ENCODE measurements around the gene OSBPL10. TPM values are rescaled to one million over a fixed set of nuclear protein-coding genes. Genes with fewer than 3 reads are reported as not detected.

Gene OSBPL10
- total RNA-seq, 1 donor, result 29.0 TPM

DNA sequence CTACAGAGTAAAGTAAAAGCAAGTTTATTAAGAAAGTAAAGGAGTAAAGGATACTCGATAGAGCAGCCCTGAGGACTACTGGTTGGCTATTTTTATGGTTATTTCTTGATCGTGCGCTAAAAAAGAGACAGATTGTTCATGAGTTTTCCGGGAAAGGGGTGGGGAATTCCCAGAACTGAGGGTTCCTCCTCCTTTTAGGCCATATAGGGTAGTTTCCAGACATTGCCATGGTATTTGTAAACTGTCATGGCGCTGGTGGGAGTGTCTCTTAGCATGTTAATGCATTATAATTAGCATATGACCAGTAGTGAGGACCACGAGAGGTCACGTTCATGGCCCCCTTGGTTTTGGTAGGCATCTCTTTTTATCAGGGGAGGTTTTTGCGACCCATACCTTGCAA is 213.1 kb downstream of the OSBPL10 start:
- Histone ChIP-seq H3K36me3 (ENCODE audit: insufficient read depth, low read length) (no peaks in the 10 kb centered on the region), H3K4me1 (ENCODE audit: insufficient read depth, low read length) (peaks cover 4% of the 10 kb centered on the region), H3K4me3 (ENCODE audit: insufficient read depth, low read length) (no peak overlapping the region), H3K27me3 (ENCODE audit: insufficient read depth, low read length) (no peaks in the 10 kb centered on the region), H3K27ac (ENCODE audit: low read depth, low read length) (no peak overlapping the region), H3K9me3 (ENCODE audit: low read depth, low read length) (no peaks in the 10 kb centered on the region), H2AFZ (ENCODE audit: low read length) (no peak overlapping the region), H3K4me2 (ENCODE audit: insufficient read depth, low read length) (no peak overlapping the region), H3K79me2 (ENCODE audit: insufficient read depth, low read length) (no peaks in the 10 kb centered on the region), H4K20me1 (ENCODE audit: insufficient read depth, low read length) (no peaks in the 10 kb centered on the region)
- TF ChIP-seq, protein P1, sequence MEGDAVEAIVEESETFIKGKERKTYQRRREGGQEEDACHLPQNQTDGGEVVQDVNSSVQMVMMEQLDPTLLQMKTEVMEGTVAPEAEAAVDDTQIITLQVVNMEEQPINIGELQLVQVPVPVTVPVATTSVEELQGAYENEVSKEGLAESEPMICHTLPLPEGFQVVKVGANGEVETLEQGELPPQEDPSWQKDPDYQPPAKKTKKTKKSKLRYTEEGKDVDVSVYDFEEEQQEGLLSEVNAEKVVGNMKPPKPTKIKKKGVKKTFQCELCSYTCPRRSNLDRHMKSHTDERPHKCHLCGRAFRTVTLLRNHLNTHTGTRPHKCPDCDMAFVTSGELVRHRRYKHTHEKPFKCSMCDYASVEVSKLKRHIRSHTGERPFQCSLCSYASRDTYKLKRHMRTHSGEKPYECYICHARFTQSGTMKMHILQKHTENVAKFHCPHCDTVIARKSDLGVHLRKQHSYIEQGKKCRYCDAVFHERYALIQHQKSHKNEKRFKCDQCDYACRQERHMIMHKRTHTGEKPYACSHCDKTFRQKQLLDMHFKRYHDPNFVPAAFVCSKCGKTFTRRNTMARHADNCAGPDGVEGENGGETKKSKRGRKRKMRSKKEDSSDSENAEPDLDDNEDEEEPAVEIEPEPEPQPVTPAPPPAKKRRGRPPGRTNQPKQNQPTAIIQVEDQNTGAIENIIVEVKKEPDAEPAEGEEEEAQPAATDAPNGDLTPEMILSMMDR (IDR thresholded peaks at IDR 0.05; ENCODE audit: extremely low read depth, low read depth, low read length), result no peak
- DNase-seq (ENCODE audit: insufficient read length, low spot score, missing footprints), result no peak

DNA sequence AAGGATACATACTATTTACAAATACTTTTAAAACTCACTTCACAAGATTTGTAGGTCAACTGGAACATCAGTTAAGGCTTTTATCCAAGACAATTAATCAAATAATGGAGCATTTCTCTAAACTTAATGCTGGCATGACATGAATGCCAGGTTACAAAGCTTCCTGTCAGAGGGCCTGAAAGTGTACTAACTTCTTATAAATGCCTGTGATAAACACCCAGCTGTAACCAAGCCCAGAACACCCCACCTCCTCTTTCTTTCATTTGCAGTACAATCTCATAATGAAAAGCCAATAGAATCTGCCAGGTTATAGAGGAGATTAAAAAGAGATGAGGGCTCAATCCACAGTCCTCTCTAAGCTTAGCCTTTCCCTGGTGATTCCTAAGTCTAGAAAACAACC is 214.4 kb downstream of the OSBPL10 start:
- H3K27me3 ChIP-seq (ENCODE audit: insufficient read depth, low read length), result no peaks in the 10 kb centered on the region
- H3K9me3 ChIP-seq (ENCODE audit: low read depth, low read length), result no peaks in the 10 kb centered on the region
- no peak overlapping the region for H2AFZ ChIP-seq (ENCODE audit: low read length)
- no peak overlapping the region for H3K4me2 ChIP-seq (ENCODE audit: insufficient read depth, low read length)
- H3K4me3 ChIP-seq (ENCODE audit: insufficient read depth, low read length), result no peak overlapping the region
- TF ChIP-seq, protein P1 (IDR thresholded peaks at IDR 0.05; ENCODE audit: extremely low read depth, low read depth, low read length), result no peak
- no peak overlapping the region for H3K27ac ChIP-seq (ENCODE audit: low read depth, low read length)
- H3K36me3 ChIP-seq (ENCODE audit: insufficient read depth, low read length), result no peaks in the 10 kb centered on the region
- H3K4me1 ChIP-seq (ENCODE audit: insufficient read depth, low read length), result no peaks in the 10 kb centered on the region
- no peak for DNase-seq (ENCODE audit: insufficient read length, low spot score, missing footprints)
- no peaks in the 10 kb centered on the region for H4K20me1 ChIP-seq (ENCODE audit: insufficient read depth, low read length)
- H3K79me2 ChIP-seq (ENCODE audit: insufficient read depth, low read length), result no peaks in the 10 kb centered on the region

DNA sequence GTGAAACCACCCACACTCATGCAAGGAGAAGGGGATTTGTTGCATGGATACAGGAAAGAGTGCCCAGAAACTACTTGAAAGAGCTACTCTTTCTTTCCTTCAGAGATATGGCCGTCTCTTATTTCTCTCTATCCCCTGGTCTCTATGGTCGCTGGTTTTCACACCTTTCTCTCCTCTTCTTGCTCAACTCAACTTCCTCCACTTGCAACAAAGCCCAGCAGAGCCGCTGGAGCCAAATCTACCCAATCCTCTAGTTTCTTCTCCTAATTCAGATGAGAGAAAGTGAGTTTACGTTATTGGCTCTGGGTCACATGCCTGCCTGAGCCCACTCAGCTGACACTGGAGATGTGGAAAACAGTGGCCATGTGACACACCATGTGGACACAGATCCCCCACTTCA is 215.2 kb downstream of the OSBPL10 start:
- Histone ChIP-seq H3K4me2 (ENCODE audit: insufficient read depth, low read length) (no peak overlapping the region), H3K27me3 (ENCODE audit: insufficient read depth, low read length) (no peaks in the 10 kb centered on the region), H2AFZ (ENCODE audit: low read length) (no peak overlapping the region), H3K9me3 (ENCODE audit: low read depth, low read length) (no peaks in the 10 kb centered on the region), H4K20me1 (ENCODE audit: insufficient read depth, low read length) (no peaks in the 10 kb centered on the region), H3K27ac (ENCODE audit: low read depth, low read length) (no peak overlapping the region), H3K79me2 (ENCODE audit: insufficient read depth, low read length) (no peaks in the 10 kb centered on the region), H3K4me1 (ENCODE audit: insufficient read depth, low read length) (no peaks in the 10 kb centered on the region), H3K36me3 (ENCODE audit: insufficient read depth, low read length) (no peaks in the 10 kb centered on the region), H3K4me3 (ENCODE audit: insufficient read depth, low read length) (no peak overlapping the region)
- no peak for DNase-seq (ENCODE audit: insufficient read length, low spot score, missing footprints)
- TF ChIP-seq, protein P1 (IDR thresholded peaks at IDR 0.05; ENCODE audit: extremely low read depth, low read depth, low read length), result no peak

DNA sequence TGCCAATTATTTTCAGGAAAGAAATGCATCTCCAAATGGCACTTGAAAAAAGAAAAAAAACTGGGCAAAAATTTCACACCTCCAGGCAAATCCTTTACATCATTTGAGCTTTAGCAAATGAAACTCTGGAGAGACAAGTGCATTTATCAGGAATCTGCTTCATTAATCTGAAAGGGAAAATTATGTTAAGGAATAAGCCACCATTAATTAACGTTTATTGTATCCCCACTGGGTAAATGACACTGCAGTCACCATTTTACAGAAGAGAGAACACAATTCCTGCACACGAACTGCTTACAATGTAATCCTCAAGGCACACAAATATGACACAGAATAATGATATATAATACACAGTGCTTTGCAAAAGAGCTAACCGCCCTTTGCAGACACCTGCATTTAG is 217.3 kb downstream of the OSBPL10 start:
- Histone ChIP-seq H3K4me3 (ENCODE audit: insufficient read depth, low read length) (no peak overlapping the region), H3K4me2 (ENCODE audit: insufficient read depth, low read length) (no peak overlapping the region), H3K27ac (ENCODE audit: low read depth, low read length) (no peak overlapping the region), H3K79me2 (ENCODE audit: insufficient read depth, low read length) (no peaks in the 10 kb centered on the region), H4K20me1 (ENCODE audit: insufficient read depth, low read length) (no peaks in the 10 kb centered on the region), H2AFZ (ENCODE audit: low read length) (no peak overlapping the region), H3K9me3 (ENCODE audit: low read depth, low read length) (no peaks in the 10 kb centered on the region), H3K27me3 (ENCODE audit: insufficient read depth, low read length) (no peaks in the 10 kb centered on the region), H3K36me3 (ENCODE audit: insufficient read depth, low read length) (no peaks in the 10 kb centered on the region), H3K4me1 (ENCODE audit: insufficient read depth, low read length) (no peaks in the 10 kb centered on the region)
- DNase-seq (ENCODE audit: insufficient read length, low spot score, missing footprints), result no peak
- TF ChIP-seq, protein P1 (IDR thresholded peaks at IDR 0.05; ENCODE audit: extremely low read depth, low read depth, low read length), result no peak
